SK-N-SH (cell line): ENCODE measurements around the gene UNK.

Experiments used
- CTCF ChIP-seq: fragments of 200-600 bp; sonication (generic); IDR thresholded peaks from 2 replicates; pipeline ENCODE4 v1.6.1; 2017; ENCODE audit warnings: antibody characterized with exemption, mild to moderate bottlenecking, moderate library complexity
- FOXJ3 ChIP-seq: sonication (generic); formaldehyde crosslinking; IDR thresholded peaks from 2 replicates; pipeline ENCODE4 v1.5.1; 2020; ENCODE audit warnings: mild to moderate bottlenecking, missing genetic modification reagents
- GABPA ChIP-seq: IDR thresholded peaks from 2 replicates; pipeline ENCODE4 v1.4.0; 2012; ENCODE audit warnings: low read depth, mild to moderate bottlenecking
- GATA2 ChIP-seq: sonication (generic); formaldehyde crosslinking; IDR thresholded peaks from 2 replicates; pipeline ENCODE4 v1.5.0; 2020; ENCODE audit warnings: mild to moderate bottlenecking, missing genetic modification reagents
- MXI1 ChIP-seq: IDR thresholded peaks from 2 replicates; pipeline ENCODE4 v1.6.1; 2012; ENCODE audit warnings: mild to moderate bottlenecking, low read depth, low read length, improper control_type of control experiment
- POLR2AphosphoS5 ChIP-seq: IDR thresholded peaks from 2 replicates; pipeline ENCODE4 v1.6.1; 2012; ENCODE audit warnings: low read depth, low read length
- TF ChIP-seq, protein P1 (sequence below): fragments of 150-350 bp; IDR thresholded peaks from 2 replicates; pipeline ENCODE4 v1.6.1; 2017; ENCODE audit warnings: antibody characterized with exemption, low read length, low read depth, borderline replicate concordance
- TF ChIP-seq, protein P2 (sequence below): IDR thresholded peaks from 2 replicates; pipeline ENCODE4 v1.6.1; 2012; ENCODE audit warnings: mild to moderate bottlenecking, low read depth, low read length, moderate library complexity

DNA sequence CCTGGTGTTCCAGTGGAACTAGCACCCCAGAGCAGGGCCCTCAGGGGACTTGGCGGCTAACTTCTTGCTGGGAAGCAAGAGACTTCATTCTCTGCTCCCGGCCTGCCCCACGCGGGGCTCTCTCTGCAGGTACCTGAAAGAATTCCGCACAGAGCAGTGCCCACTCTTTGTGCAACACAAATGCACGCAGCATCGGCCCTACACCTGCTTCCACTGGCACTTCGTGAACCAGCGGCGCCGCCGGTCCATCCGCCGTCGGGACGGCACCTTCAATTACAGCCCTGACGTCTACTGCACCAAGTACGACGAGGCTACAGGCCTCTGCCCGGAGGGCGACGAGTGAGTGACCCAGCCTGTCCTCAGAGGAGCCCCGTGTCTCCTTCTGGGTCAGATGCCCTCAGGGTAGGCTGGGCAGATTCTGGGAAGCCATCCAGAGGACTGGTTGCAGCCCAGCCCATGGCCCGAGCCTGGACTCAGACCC is 25.1 kb downstream of the UNK start:
- TF ChIP-seq CTCF: no peak
- TF ChIP-seq GABPA: no peak
- TF ChIP-seq, protein P1, sequence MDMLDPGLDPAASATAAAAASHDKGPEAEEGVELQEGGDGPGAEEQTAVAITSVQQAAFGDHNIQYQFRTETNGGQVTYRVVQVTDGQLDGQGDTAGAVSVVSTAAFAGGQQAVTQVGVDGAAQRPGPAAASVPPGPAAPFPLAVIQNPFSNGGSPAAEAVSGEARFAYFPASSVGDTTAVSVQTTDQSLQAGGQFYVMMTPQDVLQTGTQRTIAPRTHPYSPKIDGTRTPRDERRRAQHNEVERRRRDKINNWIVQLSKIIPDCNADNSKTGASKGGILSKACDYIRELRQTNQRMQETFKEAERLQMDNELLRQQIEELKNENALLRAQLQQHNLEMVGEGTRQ: no peak
- no peak for TF ChIP-seq FOXJ3 (CRISPR knock-in tag)
- no peak for TF ChIP-seq POLR2AphosphoS5
- no peak for TF ChIP-seq GATA2 (CRISPR knock-in tag)
- TF ChIP-seq, protein P2, sequence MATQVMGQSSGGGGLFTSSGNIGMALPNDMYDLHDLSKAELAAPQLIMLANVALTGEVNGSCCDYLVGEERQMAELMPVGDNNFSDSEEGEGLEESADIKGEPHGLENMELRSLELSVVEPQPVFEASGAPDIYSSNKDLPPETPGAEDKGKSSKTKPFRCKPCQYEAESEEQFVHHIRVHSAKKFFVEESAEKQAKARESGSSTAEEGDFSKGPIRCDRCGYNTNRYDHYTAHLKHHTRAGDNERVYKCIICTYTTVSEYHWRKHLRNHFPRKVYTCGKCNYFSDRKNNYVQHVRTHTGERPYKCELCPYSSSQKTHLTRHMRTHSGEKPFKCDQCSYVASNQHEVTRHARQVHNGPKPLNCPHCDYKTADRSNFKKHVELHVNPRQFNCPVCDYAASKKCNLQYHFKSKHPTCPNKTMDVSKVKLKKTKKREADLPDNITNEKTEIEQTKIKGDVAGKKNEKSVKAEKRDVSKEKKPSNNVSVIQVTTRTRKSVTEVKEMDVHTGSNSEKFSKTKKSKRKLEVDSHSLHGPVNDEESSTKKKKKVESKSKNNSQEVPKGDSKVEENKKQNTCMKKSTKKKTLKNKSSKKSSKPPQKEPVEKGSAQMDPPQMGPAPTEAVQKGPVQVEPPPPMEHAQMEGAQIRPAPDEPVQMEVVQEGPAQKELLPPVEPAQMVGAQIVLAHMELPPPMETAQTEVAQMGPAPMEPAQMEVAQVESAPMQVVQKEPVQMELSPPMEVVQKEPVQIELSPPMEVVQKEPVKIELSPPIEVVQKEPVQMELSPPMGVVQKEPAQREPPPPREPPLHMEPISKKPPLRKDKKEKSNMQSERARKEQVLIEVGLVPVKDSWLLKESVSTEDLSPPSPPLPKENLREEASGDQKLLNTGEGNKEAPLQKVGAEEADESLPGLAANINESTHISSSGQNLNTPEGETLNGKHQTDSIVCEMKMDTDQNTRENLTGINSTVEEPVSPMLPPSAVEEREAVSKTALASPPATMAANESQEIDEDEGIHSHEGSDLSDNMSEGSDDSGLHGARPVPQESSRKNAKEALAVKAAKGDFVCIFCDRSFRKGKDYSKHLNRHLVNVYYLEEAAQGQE: no peak
- no peak for TF ChIP-seq MXI1
